Measurements from ENCODE around the gene SLC15A3.

The SLC15A3 gene

DNA sequence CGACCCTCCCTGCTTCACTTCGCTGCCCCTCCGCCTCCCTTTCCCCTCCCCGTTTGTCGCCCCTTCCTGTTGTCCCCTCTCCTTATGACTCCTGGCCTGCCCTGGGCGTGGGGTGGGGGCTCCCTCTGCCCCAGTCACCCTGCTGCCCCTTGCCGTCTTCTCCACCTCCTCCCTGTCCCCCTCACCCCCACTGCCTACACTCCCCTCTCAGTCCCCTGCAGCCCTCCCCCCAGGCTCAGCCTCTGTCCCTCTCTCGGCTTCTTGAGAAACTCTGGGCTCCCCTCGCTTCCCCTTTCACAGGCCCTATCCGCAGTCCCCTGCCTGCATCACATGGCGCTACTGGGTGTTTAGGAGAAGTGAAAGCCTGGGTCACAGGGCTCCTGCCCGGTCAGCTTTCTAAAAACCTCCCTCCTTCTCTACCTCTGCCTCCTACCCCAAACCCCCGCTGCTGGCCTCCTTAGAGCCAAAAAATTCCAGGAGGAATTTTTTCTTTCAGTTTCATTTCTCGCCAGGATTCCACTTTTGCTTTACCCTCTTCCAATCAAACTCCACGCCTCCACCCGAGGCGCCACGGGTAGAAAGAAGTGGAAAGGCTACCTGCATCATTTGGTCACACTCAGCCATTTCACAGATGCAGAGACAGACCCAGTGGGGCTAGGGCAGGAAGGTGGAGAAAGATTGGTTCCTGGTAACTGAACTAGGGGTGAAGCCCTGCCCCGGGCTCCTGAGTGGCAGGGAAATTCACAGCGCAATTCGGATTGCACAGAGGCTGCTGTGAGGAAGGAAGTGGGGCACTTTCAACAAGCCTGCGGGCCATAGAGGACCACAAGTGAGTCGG is at the start of gene SLC15A3:
TSS of gene SLC15A3 (minus strand) at position 273 of the 838 bp plus-strand sequence. CDS start 625 bp downstream, outside the sequence.
- peak; percentile 47 to 83 for DNase-seq

DNA sequence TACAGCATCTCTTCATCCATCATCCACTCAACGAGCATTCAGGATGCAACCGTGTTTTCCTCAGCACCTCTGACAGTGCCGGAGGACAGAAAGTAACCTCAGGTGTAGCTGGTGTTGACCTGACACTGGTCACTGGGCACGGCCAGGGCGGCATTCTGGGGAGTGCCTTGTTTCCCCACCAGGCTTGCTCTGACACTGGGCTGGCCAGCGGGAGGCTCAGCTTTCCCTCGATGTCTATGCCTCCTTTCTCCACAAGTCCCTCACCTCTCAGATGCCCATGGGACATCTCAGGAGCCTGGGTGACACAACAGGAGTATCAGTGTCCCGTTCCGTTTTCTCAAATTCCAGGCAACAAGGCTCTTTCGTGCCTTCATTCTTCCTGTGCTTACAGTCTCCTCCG is 48.5 kb upstream of the SLC15A3 start:
- no peak for DNase-seq

DNA sequence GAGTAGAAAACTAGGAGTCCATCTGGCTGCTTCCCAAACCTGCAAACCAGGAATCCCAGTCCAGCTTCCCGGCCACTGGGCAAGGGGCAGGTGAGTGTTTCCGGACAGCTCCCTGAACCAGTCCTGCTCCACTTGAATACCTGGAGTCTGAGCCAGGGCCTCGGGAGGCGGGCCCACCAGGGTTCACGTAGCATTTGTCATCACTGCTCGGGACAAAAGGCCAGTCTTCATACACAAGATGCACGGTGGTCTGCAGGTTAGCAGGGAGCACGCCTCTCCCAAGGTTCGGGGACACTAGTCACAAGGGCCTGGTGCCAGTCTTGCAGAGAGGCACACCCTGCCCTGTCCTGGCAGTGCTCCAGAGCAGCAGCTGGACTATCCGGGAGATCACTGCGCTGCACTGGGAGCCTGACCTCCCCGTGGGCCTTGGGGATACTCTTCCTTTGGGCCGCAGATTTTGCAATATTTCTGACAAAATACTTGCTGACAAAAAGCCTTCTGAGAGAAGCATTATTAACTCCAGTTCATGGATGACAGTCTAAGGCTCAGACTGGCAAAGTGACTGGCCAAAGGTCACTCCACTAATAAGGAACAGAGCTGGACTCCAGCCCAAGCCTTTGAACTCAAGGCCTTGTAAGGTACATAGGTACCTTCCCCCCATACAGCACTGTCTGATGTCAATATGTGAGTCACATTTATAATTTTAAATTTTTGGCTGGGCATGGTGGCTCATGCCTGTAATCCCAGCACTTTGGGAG is 44.6 kb upstream of the SLC15A3 start:
- DNase-seq, result no peak

DNA sequence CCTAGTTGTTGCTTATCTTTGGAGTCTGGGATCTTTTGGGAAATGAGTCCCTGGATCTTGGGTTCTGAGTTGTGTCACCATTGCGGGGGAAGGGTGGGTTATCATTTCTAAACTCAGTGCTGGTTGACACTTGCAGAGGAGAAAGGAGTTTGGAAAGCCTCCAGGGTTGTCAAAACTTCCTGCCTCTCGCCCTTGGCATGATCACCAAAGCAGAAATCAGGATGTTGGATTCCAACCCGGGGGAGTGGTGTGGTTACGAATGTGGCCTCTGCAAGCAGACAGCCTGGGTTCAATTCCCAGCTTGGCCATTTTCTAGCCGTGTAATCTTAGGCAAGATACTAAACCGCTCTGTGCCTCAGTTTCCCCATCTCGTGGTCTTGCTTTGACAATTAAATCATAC is 43.8 kb upstream of the SLC15A3 start:
- no peak for DNase-seq

DNA sequence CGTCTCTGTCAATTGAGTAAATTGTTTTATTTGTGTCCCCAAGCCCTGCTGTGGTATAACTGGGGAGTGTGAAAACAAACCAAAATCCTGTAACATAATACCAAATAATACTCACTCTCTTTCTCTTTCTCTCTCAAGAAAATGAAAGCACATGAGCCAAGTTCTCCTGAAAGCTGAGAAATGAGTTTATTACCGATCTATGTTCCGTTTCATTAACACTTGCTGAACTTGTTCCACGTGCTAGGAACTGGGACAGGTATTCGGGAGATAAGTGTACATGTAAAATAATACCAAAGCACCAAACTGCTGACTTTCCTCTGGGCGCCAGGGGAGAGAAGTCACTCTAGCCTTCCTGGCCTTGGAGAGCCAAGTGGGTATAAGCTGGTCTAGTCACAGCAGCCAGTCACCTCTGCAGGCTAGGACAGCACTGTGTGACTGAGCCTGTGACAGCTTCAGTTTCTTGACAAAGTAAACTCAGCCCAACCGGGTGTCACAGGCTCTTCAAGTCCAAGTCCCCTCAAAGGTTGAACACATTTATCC is 42.6 kb upstream of the SLC15A3 start:
- no peak for DNase-seq

DNA sequence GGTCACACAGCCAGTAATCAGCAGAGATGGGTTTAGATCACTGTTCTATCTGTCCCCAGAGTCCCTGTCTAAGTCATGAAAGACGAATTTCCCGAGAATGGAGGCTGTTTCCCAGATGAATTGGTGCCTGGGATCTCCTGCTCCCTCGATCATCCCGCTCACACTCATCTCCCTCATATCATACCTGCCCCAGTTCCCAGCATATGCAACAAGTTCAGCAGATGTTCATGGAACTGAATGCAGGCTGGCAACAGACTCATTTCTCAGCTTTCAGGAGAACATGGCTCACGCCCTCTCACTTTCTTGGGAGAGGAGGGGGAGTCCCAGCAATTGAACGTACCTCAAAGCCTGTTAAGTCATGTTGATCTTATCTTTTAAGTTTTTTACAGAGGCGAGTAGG is 41.6 kb upstream of the SLC15A3 start:
- no peak for DNase-seq

DNA sequence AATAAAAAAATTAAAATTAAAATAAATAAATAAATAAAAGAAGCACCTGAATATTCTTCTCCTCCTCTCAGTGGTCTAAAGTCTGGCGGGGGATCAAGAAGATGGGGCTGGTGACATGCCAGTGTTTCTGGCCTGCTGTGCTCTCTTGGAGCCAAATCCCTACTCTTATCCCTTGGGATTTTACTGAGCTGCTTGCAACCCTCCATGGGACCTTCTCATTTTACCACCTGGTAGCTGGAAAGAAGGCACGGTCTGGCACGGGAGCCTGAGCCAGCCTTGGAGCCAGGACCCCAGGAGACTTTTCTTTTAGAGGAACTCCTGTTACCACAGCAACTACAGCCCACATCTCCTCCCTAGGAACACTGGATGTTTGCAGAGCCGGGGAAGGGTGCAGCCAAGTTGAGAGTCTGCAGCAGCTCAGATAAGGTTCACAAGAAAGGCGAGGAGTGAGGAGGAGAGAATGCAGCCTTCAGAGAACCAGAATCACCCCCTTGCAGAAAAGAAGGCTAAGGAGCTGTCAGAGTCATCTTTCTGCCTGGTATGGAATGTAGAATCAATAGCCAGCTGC is 41.0 kb upstream of the SLC15A3 start:
- DNase-seq, result no peak

DNA sequence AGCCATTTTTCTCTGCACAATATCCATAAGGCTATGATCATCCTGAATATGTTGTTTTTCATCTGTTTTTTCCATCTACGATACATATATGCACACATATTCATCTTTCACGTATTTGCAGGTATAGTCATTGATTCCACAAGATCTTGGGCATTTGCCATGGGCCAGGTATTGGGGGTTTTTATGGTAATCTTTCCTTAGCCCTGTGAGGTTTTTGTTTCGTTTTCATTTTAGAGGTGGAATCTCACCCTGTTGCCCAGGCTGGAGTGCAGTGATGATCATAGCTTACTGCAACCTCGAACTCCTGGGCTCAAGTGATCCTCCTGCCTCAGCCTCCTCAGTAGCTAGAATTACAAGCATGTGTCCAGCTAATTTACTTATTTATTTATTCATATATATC is 39.5 kb upstream of the SLC15A3 start:
- DNase-seq, result peak in 1 of 2 donors; percentile 55

DNA sequence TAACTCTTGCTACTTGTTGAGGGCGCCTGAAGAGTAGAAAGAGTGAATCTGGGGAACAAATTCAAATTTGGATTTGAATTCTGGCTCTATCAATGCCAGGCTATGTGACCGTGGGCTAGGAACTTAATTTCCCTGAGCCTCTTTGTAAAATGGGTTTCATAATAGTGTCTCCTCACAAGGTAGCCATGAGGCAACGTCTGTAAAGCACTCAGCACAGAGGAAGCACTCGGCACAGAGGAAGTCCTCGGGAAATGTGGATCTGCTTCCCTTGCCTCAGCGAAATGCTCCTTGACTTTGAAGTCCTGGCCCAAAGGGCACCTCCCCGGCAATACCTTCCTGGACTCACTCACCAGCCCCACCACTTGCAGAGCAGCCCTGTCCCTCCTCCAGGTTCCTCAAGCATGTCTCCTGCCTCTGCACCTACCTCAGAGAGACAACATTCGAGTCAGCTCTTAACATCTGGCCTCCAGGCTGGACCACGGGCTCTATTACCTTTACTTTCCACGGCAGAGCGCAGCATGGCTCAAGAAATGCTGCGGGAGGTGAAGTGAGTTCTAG is 37.2 kb upstream of the SLC15A3 start:
- no peak for DNase-seq

DNA sequence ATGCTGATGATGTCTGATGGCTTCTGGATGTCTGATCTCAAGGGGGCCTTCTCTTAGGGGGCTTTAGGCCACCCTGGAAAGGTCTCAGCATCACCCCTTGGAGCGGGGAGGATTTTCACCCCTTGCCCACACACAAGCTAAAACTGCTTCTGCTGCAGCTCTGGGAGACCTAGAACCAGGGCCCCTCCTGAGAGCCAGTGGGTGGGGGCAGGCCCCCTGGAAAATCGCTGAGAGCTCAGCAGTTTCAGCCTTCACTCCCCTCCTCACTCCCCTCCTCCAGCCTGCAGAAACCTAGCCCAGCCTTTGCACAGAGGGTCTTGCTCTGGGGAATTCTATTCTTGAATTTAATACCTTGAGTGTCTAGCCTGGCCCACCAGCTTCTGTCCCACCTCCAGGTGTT is 36.7 kb upstream of the SLC15A3 start:
- no peak for DNase-seq

DNA sequence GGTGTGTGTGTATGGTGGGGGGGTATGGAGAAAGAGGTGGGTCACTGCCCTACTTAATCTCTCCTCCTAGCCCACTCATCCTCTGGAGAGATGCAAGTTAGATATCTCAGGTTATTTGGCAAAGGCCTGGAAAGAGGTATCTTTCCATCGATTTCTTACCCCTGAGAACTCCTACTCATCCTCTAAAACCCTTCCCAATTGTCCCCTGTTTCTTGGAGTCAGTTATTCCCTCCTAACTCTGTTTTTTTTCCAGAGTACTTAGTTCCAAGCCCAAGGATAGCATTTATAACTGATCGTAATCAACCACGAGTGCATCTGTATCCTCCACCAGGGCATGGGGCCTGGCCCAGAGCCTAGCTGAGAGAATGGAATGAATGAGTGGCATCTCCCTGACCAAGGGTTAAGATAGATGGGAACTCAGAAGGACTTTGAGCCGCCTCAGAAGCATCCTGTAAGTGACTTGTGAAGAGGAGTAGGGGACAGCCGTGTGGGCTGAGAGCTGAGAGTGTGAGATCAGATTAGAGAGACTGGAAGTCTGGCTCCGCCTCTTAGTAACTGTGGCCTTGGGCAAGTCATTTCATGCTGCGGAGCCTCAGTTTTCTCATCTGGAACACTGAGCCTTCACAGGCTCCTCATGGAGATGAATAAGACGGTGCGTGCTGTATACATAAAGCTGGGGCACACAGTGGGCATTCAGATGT is 35.8 kb upstream of the SLC15A3 start:
- peak; percentile 39 to 66 for DNase-seq

DNA sequence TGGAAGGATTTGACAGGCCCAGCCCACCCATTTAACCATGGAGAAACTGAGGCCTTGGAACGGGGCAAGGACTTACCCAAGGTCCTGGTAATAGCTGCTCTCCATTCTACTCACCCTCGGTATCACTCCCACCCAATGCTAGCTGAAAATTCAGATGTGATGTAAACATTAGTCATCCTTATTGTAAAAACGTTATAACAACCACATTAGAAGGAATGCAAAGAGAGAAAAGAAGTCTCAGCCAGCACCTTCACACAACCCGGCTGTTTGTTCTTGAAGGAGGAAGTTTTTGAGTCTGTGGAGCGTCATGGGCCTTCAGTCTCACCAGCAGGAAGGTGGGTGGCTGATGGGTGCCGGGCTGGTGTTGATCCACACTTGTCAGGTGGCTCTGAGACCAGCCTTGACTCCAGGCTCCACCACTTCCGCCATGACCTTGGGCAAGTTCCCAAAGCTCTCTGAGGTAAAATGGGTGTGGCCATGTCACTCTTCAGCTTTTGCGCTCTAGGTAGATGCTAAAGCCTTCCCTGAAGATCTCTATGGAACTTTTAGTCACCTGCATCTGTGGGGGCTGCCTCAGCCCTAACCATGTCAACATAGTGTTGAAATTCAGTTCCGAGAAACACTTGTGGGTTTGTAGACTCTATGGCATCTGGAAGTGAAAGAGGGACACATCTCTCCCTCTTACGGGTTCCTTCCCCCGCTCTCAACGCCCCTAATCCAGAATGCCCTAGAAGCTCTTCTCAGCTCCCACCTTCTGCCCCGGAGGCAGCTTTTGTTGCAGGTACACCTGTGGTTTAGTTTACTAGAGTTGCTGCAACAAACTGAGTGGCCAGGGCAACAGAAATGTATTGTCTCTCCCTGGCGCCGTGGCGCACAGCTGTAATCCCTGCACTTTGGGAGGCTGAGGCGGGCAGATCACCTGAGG is 34.3 kb upstream of the SLC15A3 start:
- DNase-seq, result peak; percentile 91 to 92

DNA sequence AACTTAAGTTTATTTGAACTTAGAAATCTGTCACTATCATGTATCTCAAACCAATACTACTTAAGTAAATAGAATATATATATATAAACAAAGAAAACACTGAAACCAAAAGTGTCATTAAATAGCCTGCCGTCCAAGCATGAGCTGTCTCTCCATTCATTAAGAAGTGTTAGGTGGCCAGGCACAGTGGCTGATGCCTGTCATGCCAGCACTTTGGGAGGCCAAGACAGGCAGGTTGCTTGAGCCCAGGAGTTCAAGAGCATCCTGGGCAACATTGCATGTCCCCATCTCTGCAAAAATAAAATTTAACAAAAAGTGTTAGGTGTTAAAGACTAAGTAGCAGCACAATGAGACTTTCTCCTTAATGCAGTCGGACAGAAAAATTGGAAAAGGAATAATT is 33.5 kb upstream of the SLC15A3 start:
- DNase-seq, result no peak

DNA sequence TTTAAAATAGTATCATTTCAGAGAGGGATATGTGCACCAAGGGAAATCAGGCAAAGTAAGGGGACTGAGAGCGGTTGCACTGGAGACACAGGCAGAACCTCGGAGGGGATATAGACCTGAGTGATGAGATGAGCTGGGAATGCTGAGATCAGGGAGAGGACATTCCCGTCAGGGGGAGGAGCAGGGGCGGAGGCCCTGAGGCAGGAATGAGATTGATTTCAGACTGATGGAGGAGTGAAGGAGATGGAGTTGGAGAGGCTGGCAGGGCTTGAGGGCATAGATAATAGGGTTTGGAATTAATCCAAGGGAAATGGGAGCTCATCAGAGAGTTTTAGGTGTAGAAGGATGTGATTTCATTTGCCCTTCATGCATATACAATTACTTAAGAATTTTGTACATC is 32.7 kb upstream of the SLC15A3 start:
- no peak for DNase-seq

DNA sequence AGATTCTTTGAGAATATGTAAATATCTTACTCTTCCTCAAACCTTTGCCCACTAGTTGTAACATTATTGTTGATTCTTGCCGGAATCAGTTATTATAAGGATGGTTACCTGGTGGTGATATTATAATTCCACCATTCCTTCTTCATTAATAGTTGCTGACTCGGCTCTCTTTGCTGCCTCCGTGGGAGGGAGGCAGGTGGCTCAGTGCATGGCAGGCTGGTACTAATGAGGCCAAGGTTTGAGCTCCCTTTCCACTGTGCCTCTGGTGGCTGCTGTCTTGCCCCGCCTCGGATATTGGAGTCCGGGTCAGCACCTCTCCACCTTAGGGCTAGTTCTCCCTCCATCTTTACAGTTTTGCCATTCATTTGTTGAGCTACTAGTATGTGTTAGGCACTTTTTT is 32.2 kb upstream of the SLC15A3 start:
- no peak for DNase-seq

DNA sequence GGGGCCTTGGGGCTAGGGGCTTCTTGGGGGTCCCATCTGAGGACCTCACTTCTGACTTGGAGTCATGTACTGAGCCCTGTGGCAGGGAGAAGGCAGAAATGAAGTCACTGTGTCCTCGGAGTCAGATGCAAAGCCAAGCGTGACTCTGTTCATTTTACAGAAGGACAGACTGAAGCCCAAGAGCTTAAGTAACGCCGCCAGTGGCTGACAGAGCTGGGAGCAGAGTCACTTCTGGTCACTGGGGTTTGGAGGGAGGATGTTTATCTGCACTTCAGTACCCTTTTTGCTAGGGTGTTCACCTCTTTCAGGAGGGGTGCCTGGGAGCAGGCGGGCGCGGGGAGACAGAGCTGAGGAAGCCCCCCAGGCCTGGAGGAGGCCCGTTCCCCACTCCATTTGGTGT is 30.2 kb upstream of the SLC15A3 start:
- DNase-seq, result peak in 1 of 2 donors; percentile 40

DNA sequence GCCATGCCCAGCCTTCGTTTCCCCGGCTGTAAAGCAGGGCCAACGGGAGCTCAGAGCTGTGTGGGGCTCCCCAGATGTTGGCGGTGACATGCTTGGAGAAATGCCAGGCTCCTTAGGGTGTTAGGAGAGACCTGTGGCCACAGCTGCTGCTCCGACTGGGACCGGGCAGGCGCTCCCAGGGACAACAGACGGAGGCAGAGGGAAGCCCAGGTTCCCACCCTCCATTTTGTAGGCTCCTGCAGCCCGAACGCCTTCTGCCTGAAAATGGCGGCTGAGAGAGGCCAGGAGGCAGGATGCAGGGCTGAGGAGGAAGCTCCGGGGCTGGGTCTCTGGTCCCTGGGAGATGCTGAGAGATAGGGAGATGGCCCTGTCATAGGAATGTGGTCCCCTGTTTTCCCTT is 29.5 kb upstream of the SLC15A3 start:
- no peak for DNase-seq

DNA sequence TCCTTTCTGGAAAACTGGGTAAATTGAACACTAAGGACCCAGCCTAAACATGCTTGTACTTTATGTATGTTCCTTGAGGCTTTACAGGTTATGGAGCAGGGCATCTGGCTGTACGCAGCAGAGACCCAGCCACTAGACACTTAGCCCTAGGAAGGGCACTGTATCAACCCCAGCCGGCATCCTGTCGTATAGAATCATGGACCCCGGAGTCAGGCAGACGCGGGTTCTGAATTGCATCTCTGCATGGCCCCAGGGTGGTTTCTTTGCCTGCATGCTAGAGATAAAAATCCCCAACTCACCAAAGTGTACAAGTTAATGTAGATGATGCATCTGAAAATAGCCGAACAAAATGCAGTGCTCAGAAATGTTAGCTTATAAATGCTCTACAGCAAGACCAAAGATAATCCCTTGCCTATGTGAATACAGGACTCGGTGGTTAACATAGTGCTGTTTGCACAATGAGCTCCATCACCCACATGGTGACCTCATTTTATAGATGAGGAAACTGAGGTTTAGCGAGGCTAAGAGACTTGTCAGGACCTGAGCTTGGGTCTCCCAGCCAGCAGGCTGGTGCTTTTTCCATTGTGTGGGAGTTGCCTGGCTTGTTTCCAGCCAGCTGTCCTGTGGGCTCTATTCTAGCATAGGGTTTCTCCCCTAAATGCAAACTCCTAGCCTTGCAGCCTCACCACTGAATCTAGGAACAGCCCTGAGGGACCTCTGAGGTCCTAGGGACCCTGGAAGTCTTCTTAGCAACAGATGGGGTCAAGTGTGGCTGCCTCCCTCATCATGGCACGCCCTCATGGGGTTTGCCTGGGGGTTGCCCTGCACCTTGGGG is 26.8 kb upstream of the SLC15A3 start:
- peak in 1 of 2 donors; percentile 60 for DNase-seq

DNA sequence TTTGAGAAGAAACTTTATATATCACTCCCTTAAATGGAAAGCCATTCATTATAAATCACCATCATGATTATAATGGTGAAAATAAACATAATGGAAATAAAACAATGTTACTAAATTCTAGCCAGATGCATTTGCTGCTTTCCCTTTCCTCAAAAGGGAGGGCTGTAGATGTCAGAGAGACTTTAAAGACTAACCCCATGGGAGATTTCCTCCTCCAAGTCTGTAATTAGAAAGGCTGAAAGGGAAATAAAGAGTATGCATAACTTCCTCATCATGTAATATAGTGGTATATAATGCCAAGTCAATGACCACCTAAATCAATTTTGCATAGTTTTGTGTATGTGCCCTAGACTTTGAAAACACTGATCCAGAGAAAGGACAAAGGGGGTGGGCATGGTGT is 25.9 kb upstream of the SLC15A3 start:
- no peak for DNase-seq

DNA sequence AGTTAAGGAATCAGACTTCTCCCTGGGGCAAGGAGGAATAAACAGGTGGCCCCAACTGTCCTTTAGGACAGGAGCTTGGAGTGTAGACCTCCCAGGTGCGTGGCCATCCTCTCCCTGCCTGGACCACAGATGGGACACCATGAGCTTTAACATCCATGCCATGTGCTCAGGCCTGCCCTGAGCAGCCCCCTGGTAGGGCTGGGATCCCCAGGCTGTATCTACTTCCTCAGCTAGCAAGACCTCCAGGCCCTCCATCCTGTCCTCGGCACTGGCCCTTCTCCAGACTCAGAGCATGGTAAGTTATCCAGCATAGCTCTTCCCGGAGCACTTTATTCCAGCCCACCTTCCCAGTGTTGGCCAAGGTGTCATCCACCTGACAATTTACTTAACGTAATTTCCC is 25.2 kb upstream of the SLC15A3 start:
- no peak for DNase-seq

DNA sequence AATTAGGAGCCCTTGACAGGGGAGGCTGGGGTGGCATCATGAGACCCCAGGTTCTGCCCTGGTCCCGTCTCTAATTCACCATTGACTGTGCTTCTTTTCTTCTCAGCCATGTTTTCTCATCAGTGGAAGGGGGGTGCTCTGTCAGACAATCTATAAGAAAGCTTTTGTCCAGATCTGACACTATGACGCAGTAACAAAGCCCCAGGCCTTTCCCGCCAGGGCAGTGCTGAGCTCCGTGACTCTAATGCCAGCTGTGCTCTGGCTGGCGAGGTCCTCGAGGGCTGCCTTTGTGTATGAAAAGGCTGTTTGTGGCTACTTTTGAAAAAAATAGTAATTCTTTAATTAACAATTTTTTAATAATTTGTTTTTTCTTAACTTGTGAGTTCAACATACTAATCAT is 22.8 kb upstream of the SLC15A3 start:
- DNase-seq, result peak in 1 of 2 donors; percentile 47
